Activated CD4-positive, alpha-beta T cell treated with anti-CD3 and anti-CD28 coated beads, Interleukin-2, Interleukin-6, amounts not matched to agents 100 ng/mL and 50 ng/mL, durations not matched to agents 16 hours and 8 hours (primary cell): ENCODE results near the gene SNPH.

Experiments
- DNase-seq: peaks from one replicate; pipeline ENCODE4 v3.0.0-alpha.2; 2020

SNPH gene

DNA sequence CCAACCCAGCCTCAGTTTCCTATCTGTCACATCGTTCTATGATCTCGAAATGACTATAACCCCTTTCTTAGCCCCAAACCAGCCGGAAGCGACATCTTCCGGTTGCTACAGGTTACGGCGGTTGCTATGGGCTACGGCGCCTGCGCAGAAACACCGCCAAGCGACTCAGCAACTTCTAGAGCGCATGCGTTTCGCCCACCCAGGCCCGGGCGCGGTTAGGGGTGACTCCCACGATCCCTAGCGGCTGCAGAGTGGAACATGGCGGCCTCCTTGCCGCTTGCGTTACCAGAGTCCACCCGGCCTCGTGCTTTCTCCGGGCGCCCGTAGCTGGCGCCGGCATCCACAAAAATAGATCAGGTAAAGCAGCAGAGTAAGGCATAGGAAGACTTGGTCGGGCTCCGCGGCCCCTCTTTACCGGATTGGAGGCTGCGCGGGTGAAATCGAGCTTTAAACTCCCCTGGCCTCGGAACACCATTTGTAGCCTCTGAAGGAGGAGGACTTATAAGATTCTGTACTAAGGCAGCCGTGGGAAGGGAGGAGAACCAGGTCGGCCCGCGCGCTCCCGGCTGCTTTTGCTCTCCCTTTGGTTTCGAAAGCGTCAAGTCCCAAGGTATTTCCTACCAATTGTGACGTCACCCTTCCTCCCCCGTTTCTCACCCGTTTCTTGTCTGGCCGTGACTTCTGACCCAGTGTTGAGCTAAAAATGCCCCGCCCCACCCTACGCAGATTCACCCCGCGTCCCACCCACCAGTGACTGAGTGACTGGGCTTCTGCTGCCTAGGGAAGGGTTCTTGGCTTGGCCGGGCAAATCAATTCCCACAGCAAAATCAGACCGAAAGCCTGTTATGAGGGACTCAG, 59.3 kb downstream of the SNPH start:
- DNase-seq, result peak; percentile 99

DNA sequence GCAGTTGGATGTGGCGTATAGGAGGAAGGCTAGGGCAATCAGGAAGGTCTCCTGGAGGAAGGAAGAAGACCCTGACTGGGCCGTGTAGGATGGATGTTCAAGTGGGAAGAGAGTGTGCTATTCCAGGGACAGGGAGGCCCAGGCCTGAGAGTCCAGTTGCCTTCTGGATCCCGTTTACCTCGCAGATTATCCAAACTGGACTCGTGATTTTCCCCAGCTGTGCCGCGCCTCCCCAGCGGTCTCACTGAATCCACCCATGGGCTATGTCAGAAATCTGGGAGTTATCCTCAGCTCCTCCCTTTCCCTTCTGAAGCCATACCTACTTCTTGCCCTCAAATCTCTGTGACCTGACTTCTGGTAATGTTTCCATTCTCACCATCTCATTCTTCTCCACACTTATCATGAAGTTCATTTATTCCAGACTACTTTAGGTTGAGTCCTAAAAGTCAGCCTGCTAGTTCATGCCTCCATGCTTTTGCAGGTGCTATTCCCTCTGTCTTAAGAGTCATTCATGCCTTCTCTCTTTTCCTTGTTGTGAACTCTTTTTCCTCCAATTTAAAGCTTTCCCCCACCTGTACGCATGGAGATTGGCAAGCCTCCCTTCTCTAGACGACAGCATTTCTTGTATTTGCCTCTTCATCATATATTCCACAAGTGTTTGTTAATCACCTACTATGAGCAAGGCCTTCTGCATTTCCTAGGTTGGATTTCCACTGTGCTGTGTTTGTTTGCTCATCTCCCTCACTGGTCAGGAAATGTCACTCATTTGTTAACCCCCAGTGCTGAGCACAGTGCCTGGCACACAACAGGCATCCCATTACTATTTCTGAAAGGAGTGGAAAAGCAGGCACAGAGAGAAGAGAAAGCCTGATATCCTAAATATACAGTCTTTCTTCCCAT, 60.2 kb downstream of the SNPH start:
- no peak for DNase-seq

DNA sequence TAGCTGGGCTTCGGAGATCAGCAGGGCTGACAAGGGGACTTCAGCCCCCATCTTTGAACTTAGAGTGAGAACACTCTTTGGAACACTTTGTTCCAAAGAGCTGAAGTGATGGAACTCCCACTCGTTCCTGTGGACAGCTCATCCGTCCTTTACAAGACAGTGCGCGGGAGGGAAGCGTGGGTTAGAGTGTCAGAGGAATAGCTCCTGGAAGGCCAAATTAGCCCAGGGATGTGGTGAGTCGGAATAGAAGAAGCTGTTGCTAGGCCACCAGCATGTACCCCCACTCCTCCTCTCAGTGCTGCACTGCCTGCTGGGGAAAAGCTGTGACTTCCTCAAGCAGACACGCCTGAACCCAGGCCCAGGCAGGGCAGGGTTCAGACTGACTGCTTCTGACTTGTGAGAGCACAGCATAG, 61.2 kb downstream of the SNPH start:
- DNase-seq, result no peak

DNA sequence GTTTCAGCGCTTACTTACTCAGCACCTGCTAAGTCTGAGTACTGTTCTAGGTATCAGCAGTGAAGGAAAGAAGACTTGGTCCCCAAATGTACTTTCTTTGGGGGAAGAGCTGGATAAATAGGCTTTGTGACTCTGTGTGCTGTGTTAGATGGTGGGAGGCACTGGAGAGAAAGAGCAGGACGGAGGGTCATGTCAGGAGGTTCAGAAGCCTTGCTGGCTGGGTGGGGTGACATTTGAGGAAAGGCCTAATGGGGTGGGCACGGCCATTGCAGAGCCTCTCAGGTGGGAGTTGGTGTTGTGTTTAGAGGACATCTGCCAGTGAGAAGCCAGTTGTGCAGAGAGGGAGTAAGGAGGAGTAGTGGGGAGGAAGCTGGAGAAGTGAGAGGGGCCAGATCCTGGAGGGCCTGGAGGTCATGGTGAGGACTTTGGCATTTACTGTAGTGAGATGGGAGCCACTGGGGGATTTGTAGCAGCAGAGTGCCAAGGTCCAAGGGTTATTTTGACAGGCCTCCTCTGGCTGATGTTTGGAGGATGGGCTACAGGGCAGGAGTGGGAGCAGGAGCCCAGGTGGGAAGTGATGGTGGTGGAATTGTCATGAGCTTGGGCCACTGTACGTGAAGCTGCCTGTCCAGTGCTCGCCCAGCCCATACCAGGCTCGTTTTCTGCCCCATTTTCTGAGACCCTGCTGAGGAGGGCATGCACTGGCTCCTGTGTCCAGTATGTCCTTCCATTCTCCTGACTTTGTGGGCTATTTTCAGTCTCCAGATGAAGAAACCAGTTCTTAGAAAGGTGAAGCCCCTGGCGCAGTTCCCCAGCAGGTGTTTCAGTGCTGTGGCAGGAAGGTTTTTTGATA, 62.0 kb downstream of the SNPH start:
- DNase-seq, result no peak

DNA sequence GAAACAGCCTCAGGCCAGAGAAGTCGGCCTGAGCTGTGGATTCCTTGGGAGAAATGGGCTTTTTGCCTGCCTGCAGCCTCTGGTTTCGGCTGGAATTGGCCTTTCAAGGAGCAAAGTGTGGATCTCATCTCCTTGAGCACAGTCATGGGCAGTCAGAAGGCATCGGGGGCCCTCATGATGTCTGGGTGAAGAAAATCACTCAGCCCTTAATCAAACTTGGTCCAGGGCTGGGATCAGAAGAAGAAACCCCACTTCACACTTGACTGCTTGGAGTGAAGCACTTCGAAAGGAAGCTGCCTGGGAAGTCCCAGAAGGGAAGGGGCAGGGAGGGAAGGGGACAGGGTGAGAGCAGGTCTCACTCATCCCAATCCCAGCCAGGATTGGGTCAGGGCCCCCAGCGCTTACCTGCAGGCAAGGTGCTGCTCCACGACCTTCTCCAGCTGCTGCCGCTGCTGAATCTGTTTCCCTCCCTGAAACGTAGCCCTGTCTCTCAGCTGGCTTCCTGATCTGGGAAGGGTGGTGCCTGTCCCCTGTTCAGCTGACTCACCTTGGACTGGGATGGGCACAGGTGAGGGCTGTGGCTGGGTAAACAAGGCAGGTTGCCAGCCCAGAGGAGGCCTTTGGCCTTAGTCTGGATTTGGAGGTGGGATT, 62.7 kb downstream of the SNPH start, which contains the start of gene SDCBP2:
Gene SDCBP2, minus strand, starts transcription at position 460 of the 651 bp plus-strand sequence. CDS start 8,723 bp downstream, outside the sequence.
- no peak for DNase-seq

DNA sequence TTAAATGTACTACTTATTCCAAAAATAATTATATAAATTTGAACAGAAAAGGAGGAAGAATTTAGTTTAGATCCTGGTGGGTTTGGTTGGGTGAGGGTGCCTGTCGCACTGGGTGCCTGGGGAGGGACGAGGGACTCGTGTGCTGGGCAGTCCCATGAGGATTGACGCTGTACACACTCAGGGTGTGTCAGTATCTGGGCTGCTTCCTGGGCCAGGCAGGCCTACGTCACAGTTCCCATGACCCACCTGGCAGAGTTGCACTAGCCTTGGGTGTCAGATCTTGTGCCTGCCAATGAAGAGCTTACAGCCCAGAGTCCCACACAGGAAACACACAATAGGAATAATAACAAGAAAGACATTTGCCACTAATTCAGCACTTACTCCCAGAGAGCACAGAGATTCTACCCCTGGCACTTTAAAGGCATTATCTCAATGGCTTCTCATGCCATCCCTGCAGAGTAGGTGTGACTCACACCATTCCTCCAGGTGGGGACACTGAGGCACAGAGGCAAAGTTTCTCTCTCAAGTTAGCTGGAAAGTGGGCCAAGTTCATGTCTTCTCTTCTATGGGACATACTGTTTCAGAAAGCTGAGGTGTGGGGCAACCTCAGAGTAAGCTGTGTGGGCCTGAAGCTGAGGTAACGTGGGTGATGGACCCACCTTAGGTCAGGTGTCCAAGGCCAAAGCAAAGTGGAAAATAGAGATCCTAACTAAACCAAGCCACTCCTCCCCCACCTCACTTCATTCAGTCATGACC, 64.2 kb downstream of the SNPH start:
- DNase-seq, result peak; percentile 28

DNA sequence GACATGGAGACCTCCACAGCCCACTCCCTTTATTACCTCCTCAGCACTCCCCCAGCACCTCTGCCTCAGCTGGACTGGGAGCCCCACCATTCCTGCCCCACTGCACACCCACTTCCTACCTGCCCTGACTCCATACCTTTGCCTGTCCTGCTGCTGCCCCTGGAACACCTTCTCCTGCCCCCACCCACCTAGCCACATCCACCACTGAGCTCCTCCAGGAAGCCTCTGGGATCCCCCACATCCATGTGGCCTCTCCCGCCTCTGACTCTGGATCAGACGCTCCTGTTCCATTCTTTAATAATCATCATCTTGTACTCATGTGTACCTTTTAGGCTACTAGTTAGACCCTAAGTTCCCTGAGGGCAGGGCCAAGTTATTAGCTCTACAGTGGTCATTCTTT, 65.0 kb downstream of the SNPH start:
- DNase-seq, result no peak

DNA sequence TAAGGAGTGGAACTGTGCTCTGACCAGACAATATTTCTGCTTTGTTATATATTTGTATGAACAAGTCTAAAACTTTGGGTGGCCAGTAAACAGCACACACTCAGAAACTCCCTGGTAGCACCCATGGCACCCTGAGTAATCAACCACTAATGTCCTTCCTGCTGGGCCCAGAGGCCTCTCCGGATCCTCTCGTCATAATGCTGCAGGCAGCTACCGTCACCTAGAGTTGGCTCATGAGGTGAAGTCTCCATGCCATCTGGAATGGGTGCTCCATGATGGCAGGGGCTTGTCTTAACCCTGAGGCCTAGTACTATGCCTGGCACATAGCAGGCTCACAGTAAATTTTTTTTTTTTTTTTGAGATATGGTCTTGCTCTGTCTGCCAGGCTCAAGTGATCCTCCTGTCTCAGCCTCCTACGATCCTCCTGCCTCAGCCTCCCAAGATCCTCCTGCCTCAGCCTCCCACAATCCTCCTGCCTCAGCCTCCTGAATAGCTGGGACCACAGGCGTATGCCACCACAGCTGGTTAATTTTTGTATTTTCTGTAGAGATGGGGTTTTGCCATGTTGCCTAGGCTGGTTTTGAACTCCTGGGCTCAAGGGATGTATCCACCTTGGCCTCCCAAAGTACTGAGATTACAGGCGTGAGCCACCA, 65.8 kb downstream of the SNPH start:
- DNase-seq, result no peak

DNA sequence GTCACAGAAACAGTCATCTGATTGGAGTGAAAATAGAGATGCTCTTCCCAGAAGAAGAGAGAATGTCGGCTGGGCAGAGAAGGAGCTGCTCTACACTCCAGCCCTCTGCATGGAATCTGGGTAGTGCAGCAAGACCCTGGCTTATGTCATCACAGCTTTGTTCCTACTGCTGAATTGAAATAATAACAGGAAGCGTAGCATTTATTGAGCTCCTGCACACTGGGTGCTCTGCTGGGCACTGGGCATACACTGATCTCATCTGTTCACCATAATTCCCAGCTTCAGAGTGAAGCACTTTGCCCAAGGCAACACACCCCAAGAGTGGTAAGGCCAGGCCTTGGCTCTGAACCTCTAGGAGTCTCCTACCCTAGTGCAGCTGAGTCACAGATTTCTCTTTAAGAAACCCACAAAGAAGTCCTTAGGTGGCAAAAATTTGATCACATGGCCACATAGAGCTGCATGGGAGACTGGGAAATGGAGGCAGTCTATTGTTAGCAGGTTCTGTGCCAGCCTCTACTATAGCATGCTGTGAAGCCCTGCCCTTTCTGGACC, 66.7 kb downstream of the SNPH start:
- no peak for DNase-seq

DNA sequence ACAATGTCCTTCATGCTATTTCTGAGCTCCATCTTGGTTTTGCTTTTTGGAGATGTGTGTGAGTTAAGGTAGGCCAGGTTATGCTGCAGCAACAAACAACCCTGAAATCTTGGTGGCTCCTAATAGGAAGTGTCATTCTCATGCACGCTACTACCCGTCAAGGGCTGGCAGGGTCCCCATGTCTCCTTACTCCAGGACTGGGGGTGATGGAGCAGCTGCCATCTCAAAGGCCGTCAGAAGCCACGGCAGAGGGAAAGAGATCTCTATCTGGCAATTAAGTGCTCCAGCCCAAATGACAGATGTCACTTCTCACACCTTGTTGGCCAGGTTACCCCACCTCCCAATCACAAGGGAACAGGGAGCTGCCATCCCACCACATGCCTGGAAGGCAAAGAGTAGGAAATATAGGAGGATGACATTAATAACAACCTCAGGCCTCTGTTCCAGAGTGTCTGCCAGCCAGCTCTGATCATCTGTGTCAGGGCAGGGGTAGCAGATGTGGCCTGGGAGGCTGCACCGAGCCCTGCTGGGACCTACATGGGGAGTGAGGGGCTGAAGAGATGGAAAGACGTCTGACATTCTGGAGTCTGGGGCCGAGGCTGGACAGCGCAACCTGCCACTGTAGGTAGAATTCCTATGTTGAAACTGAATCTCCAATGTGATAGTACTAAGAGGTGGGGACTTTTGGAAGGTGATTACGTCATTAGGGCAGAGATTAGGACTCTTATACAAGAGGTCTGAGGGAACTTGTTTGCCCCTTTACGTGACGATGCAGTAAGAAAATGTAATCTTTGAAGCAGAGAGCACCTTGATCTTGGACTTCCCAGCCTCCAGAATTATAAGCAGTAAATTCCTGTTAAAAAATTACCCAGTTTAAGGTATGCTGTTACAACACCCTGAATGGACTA, 67.6 kb downstream of the SNPH start:
- DNase-seq, result no peak

DNA sequence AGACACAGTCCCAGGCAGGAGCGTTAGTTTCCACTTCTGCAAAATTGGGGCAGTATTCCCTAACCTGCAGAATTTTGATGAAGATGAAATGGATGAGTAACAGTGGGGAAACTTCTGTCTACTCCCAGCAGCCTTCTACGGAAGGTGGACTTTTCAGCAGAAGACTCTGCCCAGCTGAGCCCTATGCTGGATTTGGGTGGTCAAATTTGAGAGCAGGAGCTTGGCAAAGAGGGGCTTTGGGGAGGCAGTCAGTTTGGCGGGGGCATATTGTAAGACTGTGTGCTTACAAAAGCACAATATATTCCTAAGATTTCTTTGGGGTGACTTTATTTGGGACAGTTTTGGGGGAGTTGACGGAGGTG, 68.3 kb downstream of the SNPH start:
- DNase-seq, result no peak

DNA sequence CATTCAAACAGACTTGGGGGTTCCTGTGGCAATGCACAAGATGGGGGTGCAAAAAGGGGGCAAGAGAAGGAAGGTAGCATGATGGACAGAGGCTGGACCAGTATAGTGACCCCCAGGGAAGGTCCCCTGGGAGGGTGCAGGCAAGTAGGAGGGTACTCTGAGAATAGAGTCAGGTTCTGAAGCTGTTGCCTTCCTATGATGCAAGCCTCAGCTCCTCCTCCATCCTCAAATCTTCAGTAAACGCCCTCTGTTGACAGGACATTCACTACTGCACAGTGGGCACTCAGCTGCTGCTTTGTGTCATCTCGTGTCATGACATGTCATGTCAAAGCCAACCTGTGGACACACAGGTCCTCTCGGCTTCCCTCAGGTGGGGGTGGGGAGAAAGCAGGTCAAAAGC, 68.7 kb downstream of the SNPH start:
- DNase-seq, result no peak

DNA sequence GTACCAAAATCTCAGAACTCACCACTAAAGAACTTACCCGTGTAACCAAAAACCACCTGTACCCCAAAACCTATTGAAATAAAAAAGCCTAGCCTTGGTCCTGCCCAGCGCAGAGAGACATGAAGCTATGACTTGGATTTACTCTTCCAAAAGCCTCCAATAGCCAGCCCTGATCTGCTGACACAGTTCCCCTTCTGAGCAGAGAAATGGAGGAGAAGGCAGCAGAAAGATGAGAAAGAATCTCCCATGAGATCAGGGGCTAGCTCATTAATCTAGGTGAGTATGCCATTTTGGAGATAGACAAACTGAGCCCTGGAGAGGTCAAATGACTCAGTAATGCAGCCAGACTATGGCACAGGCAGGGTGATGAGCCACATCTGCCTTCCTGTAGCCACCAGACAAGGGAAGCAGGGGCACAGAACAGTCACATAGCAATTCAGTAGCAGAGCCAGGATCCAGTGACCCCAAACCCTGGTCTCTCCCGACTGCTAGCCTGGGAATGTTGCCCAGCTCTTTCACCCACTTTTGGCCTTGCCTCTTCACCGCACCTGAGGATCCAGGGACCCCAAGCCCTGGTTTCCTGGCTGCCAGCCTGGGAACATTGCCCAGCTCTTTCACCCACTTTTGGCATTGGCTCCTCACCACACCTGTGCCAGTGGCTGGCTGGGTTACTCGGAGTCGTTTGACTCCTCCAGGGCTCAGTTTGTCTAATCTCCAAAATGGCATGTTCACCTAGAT, 70.0 kb downstream of the SNPH start:
- DNase-seq, result peak; percentile 38

DNA sequence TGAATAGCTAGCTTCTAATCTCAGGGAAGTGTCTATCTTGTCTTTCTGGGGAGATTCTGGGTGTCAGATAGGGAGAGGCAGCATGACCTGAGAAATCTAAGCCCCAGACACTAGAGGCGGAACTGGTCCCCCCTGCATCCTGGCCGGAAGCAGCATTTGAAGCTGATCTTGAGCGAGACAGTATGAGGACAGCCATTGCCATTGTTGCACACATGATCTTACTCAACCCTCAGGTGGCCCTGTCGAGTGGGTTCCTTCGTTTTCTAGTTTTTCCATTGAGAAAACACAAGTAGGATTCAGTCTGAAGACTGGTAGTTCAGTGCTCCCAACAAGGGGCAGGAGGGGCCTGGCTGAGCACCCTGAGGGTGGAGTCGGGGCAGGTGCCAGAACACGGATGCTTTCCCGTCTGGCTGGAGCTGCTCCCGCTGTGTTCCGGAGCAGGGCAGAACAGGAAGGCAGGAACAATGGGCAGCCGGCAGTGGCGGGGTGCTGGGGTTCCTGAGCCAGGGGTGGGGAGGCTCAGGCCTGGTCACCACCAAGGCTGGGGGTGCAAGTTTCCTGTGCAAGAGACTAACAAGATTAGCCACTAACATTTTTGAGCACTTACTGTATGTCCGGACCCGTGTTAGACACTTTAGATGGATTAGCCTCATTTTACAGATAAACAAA, 70.7 kb downstream of the SNPH start:
- DNase-seq, result no peak

DNA sequence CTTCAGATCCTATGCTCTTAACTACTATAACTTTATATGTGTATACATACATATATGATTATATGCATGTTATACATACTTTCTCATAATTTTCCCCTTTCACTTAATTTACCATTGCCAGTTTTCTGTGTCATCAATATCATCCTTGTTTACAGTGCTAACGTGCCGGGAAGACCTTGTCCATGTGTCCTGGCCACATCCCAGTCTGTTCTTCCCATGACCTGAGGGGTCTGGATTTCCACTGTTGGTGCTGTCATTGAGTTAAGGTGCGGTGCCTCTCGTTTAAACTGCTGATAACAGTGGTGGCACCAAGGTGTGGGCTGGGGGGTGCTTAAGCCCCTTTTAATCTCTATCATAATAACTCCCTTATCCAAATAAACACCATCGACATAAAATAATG, 71.3 kb downstream of the SNPH start:
- no peak for DNase-seq

DNA sequence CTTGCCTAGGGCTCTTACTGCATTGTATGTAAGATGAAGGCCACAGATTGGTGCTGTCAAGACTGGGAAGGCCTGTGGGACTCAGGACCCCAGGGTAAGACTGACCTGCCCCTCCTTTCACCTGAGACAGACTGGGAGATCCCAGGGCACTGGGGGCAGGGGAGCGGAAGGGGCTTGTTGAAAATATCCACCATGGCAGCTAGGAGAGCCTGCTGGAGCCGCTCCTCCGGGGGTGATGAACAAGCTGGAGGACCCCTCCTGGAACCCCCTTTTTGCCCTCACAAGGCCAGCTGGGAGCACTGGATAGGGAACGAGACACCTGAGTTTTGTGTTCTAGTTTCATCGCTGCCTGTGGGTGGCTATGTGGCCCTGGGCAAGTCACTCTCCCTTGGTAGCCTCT, 72.0 kb downstream of the SNPH start:
- no peak for DNase-seq

DNA sequence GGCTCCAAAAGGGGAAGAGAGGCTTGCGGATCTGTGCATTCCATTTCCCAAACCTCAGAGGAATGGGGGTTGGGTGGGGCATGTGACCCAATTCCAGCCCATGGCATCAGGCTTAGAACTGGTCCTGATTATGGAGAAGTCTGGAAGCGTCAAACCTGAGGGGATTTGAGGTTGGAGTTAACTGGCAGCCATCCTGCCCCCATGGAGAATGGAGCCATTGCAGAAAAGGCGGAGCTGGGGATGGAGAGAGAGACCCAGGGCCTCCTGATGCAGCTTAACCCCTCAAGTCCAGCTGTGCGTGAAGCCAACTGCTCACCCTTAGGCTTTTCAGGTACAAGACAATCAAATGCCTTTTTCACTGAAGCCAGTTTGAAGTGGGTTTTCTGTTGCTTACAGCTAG, 72.7 kb downstream of the SNPH start:
- DNase-seq, result no peak

DNA sequence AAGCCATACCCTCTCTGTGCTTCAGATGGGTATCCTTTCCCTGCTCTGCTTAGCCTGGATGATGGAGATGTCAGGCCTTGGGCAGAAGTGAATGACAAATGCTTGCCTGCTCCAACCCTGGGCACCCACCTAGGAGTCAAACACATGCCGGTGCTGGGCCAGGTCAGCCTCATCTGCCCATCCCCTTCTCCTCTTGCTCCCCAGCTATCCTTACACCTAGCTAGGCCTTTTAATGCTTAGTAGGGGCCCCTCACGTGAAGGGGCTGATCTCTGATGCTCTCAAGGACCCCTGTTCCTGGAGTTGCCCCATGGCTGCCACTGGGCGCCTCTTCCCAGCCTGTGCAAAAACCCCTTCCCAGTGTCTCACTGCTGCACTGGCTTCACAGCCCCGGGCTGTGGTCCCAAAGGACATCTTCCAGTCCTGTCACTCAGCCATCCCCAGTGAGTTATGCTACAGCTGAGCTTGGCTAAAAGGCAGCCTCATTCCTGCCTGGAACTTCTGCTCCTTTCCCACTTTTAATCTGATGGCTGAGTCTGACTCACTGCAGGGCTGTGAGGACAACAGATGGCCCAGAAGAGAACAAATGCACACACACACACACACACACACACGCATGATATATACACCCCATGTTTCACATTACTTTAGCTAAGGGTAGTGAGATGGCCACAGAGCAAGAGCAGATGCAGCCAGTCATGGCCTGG, 75.6 kb downstream of the SNPH start:
- no peak for DNase-seq
